Thymus (tissue), 14 donors: ENCODE data around the gene OR2A25. TPM values are rescaled to one million over a fixed set of nuclear protein-coding genes. Genes with fewer than 3 reads are reported as not detected.

Experiments
- DNase-seq, 9 donors: peaks; one replicate each; pipeline ENCODE4 v3.0.0-alpha.2; 2013; ENCODE audit warnings: low spot score in 9 of 9, low read depth in 6 of 9, missing footprints in 1 of 9
- H3K27ac ChIP-seq, 2 donors: one replicate each; pipeline ENCODE4 v1.5.1; 2013; ENCODE audit warnings: control low read depth in 1 of 2, low read depth in 1 of 2, low read length in 1 of 2, mild to moderate bottlenecking in 1 of 2, moderate library complexity in 1 of 2
- H3K27me3 ChIP-seq, 2 donors: one replicate each; pipeline ENCODE4 v1.5.1; 2013; ENCODE audit warnings: low read length in 1 of 2; ENCODE audit not compliant: control insufficient read depth in 2 of 2, insufficient read depth in 1 of 2
- H3K36me3 ChIP-seq, 2 donors: one replicate each; pipeline ENCODE4 v1.5.1; 2013; ENCODE audit warnings: low read length in 1 of 2, mild to moderate bottlenecking in 1 of 2, moderate library complexity in 1 of 2; ENCODE audit not compliant: control insufficient read depth in 2 of 2, insufficient read depth in 2 of 2
- H3K4me1 ChIP-seq, 2 donors: one replicate each; pipeline ENCODE4 v1.5.1; 2013; ENCODE audit warnings: low read length in 2 of 2; ENCODE audit not compliant: control insufficient read depth in 2 of 2, insufficient read depth in 2 of 2
- H3K4me3 ChIP-seq, 2 donors: one replicate each; pipeline ENCODE4 v1.5.1; 2013; ENCODE audit warnings: low read length in 2 of 2, control low read depth in 1 of 2, mild to moderate bottlenecking in 1 of 2
- H3K9me3 ChIP-seq, 2 donors: one replicate each; pipeline ENCODE4 v1.5.1; 2013; ENCODE audit warnings: low read length in 1 of 2, mild to moderate bottlenecking in 1 of 2; ENCODE audit not compliant: control insufficient read depth in 2 of 2, insufficient read depth in 1 of 2
- WGBS: extraction: QIAGEN DNeasy Blood & Tissue Kit; methylation state at CpG from one replicate; pipeline ENCODE4 v1.1.7; 2013; 5-methylcytosine and 5-hydroxymethylcytosine counted together
- long read RNA-seq, 10 donors: transcript quantifications; one replicate each; lab custom pipeline, GENCODE V29; 2026
- polyA plus RNA-seq: library from polyadenylated mRNA; stranded (reverse); fragments of 200-250 nt; gene quantifications from one replicate; pipeline ENCODE4 v1.2.3, GENCODE V29; 2013
- total RNA-seq: library from RNA; stranded (reverse); fragments of 120-200 nt; gene quantifications from one replicate; pipeline ENCODE4 v1.2.4, GENCODE V29; 2013
- donor health status: healthy.

The OR2A25 gene, protein sequence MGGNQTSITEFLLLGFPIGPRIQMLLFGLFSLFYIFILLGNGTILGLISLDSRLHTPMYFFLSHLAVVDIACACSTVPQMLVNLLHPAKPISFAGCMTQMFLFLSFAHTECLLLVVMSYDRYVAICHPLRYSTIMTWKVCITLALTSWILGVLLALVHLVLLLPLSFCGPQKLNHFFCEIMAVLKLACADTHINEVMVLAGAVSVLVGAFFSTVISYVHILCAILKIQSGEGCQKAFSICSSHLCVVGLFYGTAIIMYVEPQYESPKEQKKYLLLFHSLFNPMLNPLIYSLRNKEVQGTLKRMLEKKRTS
- total RNA-seq (not detected), polyA plus RNA-seq (0.05 TPM)
- long read RNA-seq, donor 1 = 0 reads
- long read RNA-seq, donor 2 = 0 reads
- long read RNA-seq, donor 3 = 0 reads
- long read RNA-seq, donor 4 = 0 reads
- long read RNA-seq, donor 5 = 0 reads
- long read RNA-seq, donor 6 = 0 reads
- long read RNA-seq, donor 7 = 0 reads
- long read RNA-seq, donor 8 = 0 reads
- long read RNA-seq, donor 9 = 0 reads
- long read RNA-seq, donor 10 = 0 reads

DNA sequence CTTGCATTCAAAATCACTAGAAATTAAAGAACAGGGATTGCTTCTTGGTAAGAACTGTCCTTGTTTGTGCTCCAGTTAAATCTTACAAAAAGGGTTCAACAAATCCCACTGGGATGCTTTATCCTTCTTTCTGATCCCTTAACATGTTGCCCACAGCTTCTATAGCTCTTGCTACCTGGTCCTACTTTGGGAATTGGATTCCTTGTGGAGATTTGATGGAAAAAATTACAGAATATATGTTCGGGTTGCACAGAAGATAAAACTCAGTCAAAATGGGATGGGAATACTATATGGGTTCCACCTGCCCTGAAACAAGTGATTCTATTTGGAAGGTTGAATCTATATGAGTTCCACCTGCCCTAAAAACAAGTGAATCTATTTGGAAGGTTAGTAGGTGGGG lies at the start of gene OR2A25:
TSS of gene OR2A25 (plus strand) at position 301 of the 400 bp plus-strand sequence. CDS start 4,409 bp downstream, outside the sequence.
- 87% methylated on average over 1 of the region's 1 CpG for WGBS
- no peak for DNase-seq
- H3K27me3 ChIP-seq = no peaks in the 10 kb centered on the region

DNA sequence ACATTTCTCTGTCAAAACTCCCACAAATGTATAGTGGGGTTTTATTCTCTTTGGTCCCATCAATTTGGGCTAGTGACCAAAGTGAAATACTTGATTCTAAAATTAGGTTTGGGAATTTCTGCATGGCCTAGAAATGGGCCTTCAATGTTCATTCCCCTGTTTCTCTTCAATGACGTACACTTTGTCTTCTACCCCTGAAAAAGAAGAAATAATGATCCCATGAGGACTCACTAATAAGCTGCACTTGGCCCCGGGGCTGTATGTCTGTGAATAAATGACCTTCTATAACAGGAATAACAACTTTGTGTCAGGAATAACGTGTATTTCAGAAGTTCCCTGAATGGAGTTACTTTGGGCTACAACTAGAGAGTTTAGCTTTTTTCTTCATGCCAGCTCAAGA lies 49.3 kb upstream of the OR2A25 start:
- WGBS = 64% methylated on average over 3 of the region's 3 CpGs
- Histone ChIP-seq H3K9me3 (no peaks in the 10 kb centered on the region), H3K27me3 (no peaks in the 10 kb centered on the region), H3K4me1 (no peaks in the 10 kb centered on the region), H3K36me3 (no peaks in the 10 kb centered on the region), H3K4me3 (no peak overlapping the region), H3K27ac (no peak overlapping the region)
- no peak for DNase-seq

More for the DNA sequence above, at the start of gene OR2A25:
- Histone ChIP-seq H3K9me3 (no peaks in the 10 kb centered on the region), H3K4me3 (no peak within 1 kb of the TSS), H3K36me3 (no peaks in the 10 kb centered on the region), H3K27ac (no peak within 1 kb of the TSS), H3K4me1 (no peaks in the 10 kb centered on the region)

DNA sequence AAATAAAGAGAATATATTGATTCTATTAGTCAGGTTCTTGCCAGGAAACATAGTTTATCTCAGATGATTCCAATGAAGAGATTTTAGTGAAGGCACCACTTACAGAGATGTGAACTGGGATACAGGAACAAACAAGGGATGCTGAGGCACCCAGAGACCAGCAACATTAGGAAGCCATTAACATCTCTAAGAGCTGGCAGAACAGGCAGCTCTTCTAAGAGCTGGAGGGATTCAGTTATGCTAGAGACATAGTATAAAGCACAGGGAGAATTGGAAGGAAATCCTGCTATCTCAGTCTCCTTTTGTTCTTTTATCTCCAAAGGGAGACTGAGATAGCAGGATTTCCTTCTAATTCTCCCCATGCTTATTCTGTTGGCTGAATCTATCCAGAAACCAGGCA lies 47.4 kb upstream of the OR2A25 start:
- H3K9me3 ChIP-seq = no peaks in the 10 kb centered on the region
- H3K36me3 ChIP-seq = no peaks in the 10 kb centered on the region
- H3K4me1 ChIP-seq = no peaks in the 10 kb centered on the region
- DNase-seq = no peak
- H3K4me3 ChIP-seq = no peak overlapping the region
- H3K27me3 ChIP-seq = no peaks in the 10 kb centered on the region
- no peak overlapping the region for H3K27ac ChIP-seq

DNA sequence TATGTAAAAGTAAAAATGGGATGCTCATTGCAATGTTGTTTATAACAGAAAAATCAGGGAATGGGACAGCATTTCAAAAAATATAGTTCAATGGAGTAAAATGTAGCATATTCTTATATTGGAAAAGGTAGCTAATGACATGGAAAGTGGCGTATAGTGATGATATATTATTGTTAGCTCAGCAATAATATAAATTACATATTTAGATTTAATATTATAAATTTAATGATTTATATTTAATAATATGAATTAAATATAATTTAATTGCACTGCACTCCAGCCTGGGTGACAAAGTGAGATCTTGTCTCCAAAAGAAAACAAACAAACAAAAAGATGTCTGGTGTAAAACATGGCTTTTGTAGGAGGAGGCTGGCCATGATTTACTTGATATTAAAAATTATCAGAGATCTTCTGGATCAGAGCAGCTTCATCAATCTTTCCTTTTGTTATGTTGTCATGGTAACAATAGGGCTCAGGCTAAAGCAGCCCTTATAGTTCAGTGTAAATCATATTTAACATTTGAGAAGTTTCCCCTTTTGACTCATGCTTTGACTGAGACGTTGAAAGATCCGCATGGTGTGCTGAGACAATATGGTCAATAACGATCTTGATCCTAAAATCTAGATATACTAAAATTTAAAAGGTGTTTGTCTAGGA lies 46.3 kb upstream of the OR2A25 start:
- Histone ChIP-seq H3K27ac (no peak overlapping the region), H3K27me3 (no peaks in the 10 kb centered on the region), H3K36me3 (no peaks in the 10 kb centered on the region), H3K4me3 (no peak overlapping the region), H3K9me3 (no peaks in the 10 kb centered on the region), H3K4me1 (no peaks in the 10 kb centered on the region)
- DNase-seq = no peak
- 90% methylated on average over 4 of the region's 4 CpGs for WGBS

DNA sequence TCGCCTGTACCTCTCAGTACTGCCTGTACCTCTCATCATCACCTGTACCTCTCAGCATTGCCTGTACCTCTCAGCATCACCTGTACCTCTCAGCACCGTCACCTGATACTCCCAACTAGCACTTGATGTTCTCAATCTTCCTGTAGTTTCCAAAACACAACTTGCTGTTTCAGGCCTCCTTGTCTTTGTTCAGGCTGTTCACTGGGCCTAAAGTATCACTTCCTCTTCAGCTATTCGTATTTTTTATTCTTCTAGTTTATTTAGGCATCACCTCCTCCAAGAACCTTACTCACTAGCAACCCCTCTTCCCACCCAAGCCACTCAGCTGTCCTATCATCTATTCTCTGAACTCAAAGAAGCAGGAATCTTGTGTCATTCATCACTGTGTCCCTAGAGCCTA lies 45.4 kb upstream of the OR2A25 start:
- no peaks in the 10 kb centered on the region for H3K4me1 ChIP-seq
- H3K27me3 ChIP-seq = no peaks in the 10 kb centered on the region
- H3K4me3 ChIP-seq = no peak overlapping the region
- no peak for DNase-seq
- H3K27ac ChIP-seq = no peak overlapping the region
- WGBS = 87% methylated on average over 3 of the region's 3 CpGs
- no peaks in the 10 kb centered on the region for H3K9me3 ChIP-seq
- no peaks in the 10 kb centered on the region for H3K36me3 ChIP-seq

DNA sequence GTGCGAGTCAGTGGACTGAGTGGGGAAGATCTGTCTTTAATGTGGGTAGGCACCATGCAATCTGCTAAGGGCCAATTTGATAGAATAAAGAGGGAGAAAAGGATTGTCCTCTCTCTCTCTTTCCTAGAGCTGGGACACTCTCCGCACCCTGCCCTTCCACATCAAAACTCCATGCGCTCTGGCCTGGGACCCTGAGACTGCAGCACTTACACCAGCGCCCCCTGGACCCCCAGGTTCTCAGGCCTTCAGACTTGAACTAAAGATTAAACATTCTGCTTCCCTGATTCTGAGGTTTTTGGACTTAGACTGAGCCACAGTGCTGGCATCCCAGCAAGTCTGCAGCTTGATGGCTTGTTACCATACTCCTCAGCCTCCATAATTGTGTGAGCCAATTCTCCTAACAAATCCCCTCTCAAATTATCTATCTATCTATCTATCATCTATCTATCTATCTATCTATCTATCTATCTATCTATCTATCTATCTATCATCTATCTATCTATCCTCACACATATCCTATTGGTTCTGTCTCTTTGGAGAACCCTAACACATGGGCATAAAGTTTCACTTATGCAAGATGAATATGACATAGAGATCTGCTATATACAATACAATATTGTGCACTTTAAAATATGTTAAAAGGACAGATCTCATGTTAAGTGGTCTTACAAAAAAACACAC lies 43.3 kb upstream of the OR2A25 start:
- Histone ChIP-seq H3K9me3 (no peaks in the 10 kb centered on the region), H3K4me3 (no peak overlapping the region)
- WGBS = 85% methylated on average over 4 of the region's 4 CpGs

DNA sequence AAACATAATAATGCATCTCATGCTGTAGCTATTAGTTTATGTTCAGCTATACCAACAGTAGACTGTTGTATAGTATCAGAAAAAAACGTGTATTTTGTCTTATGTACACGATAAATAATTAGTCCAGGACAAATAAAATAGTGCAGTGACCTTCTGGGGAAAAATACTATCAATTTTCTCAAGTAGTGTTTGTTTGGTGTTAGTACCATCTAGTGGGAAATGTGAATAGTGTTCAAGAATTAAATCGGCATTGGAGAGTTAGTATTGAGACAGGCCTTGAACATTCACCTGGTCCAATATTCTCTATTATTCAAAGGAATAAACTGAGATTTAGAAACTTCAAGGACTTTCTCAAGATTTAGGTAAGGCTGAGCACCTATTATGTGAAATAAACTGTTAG lies 42.5 kb upstream of the OR2A25 start:
- no peak for DNase-seq
- H3K27me3 ChIP-seq = no peaks in the 10 kb centered on the region
- no peaks in the 10 kb centered on the region for H3K36me3 ChIP-seq
- H3K4me3 ChIP-seq = no peak overlapping the region
- H3K9me3 ChIP-seq = no peaks in the 10 kb centered on the region
- H3K27ac ChIP-seq = no peak overlapping the region
- no peaks in the 10 kb centered on the region for H3K4me1 ChIP-seq
- 32% methylated on average over 3 of the region's 3 CpGs for WGBS

More for the DNA sequence above, 43.3 kb upstream of the OR2A25 start:
- H3K4me1 ChIP-seq = no peaks in the 10 kb centered on the region
- no peak overlapping the region for H3K27ac ChIP-seq
- H3K27me3 ChIP-seq = no peaks in the 10 kb centered on the region
- no peak for DNase-seq
- no peaks in the 10 kb centered on the region for H3K36me3 ChIP-seq

DNA sequence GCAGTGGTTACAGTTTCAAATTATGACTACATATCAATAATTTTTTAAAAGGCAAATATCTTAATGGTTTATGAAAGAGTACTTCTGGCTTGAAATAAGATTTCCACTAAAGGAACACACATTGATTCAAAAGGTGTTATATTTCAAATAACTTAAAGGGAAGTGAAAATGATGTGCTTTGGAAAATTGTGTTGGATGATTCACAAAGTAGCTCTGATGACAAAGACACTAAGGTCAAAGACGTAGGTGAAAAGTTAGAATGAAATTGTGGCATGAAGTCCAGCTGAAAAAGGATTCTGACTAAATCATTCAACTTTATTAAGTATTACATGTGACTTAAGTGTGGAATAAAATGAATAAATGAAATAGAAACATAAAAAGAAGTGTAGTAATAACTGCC lies 41.6 kb upstream of the OR2A25 start:
- H3K27ac ChIP-seq = no peak overlapping the region
- no peak for DNase-seq
- no peaks in the 10 kb centered on the region for H3K9me3 ChIP-seq
- no peaks in the 10 kb centered on the region for H3K27me3 ChIP-seq
- no peaks in the 10 kb centered on the region for H3K4me1 ChIP-seq
- H3K4me3 ChIP-seq = no peak overlapping the region
- H3K36me3 ChIP-seq = no peaks in the 10 kb centered on the region
- 87% methylated on average over 1 of the region's 1 CpG for WGBS

DNA sequence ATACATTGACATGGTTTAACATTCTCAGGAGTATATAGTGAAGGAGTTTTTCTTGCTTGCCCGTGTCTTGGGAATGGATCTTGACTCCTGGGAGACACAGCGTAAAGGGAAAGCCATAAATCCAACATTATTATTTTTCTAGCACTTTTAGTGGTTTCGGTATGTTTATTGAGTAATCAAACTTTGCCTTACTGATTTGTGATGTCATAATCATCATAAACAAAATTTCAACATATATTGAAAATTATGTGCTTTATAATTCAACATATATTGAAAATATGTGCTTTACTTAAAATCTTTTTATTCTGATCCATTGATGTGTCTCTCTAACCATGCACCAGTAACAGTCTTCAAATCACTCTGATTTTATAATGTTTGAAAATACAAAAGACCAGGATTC lies 41.1 kb upstream of the OR2A25 start:
- Histone ChIP-seq H3K4me3 (no peak overlapping the region), H3K27me3 (no peaks in the 10 kb centered on the region), H3K4me1 (no peaks in the 10 kb centered on the region), H3K9me3 (no peaks in the 10 kb centered on the region), H3K36me3 (no peaks in the 10 kb centered on the region), H3K27ac (no peak overlapping the region)
- WGBS = 97% methylated on average over 3 of the region's 3 CpGs
- DNase-seq = no peak
